ENCODE results near the gene RBM8A. TPM values are rescaled to one million over a fixed set of nuclear protein-coding genes. Genes with fewer than 3 reads are reported as not detected.

Gene RBM8A
- total RNA-seq, 1 donor from 2014 or later: 177 TPM

- FAIRE-seq (no peak), DNase-seq (ENCODE audit: low read depth) (peak; percentile 54)
- Histone ChIP-seq H3K9ac (ENCODE audit: low read length) (peak overlapping the region; percentile 90), H2AFZ (ENCODE audit: low read depth, low read length) (peak overlapping the region; percentile 85), H3K4me2 (ENCODE audit: low read length) (peak overlapping the region; percentile 99), H3K79me2 (ENCODE audit: insufficient read depth, low read length) (peaks cover 17% of the 10 kb centered on the region), H4K20me1 (ENCODE audit: insufficient read depth, low read length) (no peaks in the 10 kb centered on the region), H3K36me3 (ENCODE audit: insufficient read depth, low read length) (peaks cover 8% of the 10 kb centered on the region), H3K27ac (ENCODE audit: low read depth, low read length) (peak overlapping the region; percentile 90), H3K4me3 (ENCODE audit: insufficient read depth, low read depth, low read length) (peak overlapping the region; percentile 92), H3K9me3 (ENCODE audit: insufficient read depth, low read depth, low read length) (no peaks in the 10 kb centered on the region), H3K4me1 (ENCODE audit: insufficient read depth, low read length) (peaks cover 20% of the 10 kb centered on the region), H3K27me3 (ENCODE audit: insufficient read depth, low read length) (no peaks in the 10 kb centered on the region)
- no peak for TF ChIP-seq EZH2 (IDR thresholded peaks at IDR 0.05; ENCODE audit: insufficient read depth, low read length)
- no peak for TF ChIP-seq CTCF (IDR thresholded peaks at IDR 0.05; ENCODE audit: insufficient read depth, low read depth, low read length)
- no peaks in the 10 kb centered on the region for H3K9me3 Mint-ChIP-seq (ENCODE audit: unreplicated experiment)
- peak overlapping the region; percentile 89 for H3K4me3 Mint-ChIP-seq (ENCODE audit: unreplicated experiment)
- H3K27me3 Mint-ChIP-seq (ENCODE audit: low read depth, unreplicated experiment): no peaks in the 10 kb centered on the region
- H3K36me3 Mint-ChIP-seq (ENCODE audit: low read depth, unreplicated experiment): peaks cover 5% of the 10 kb centered on the region
- H3K27ac Mint-ChIP-seq (ENCODE audit: unreplicated experiment): peak overlapping the region; percentile 34
- peaks cover 15% of the 10 kb centered on the region for H3K4me1 Mint-ChIP-seq (ENCODE audit: low read depth, unreplicated experiment)
Measured at GRCh38 chr1:145918992-145919939, 8.0 kb downstream of the RBM8A start.

DNA sequence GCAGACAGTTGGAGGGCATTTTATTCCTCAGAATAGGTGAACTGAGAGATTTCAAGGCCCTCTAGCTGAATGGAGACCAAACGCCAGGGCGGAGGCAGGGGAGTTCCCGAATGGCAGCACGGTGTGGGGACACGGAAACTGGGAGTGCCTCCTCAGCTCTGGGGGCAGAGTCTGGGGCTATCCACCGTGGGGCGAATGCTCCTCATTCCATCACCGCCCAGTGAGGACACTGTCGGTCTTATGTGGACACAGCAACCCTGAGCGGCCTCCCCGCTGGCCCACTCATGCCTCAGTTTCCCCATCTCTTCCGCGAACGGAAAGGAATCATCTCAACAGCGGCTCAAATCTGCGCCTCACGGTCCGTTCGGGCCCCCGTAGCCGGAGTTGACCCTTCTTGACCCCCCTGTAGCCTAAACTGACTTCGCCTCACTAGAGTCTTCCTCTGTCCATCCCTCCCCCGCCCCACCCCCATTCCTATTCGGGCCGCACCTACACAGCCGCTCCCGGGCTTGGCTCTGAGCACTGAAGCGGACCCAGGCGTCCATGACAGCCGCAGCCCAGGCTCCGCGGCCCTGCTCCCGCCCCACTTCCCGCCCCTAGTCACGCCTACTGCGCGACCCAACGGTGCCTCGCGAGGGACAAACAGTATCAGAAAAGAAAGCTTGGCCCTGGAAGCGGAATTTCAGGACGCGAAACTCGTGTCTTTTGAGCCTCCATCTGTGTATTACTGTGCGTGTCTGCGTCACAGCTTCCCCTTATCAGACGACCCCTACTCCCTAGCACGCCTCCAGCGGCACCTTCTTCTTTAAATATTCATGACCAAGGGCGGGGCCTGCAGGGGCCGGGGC is 8.9 kb downstream of the RBM8A start, which contains the start of gene PEX11B:
PEX11B (minus strand) TSS at position 574 of the 848 bp plus-strand sequence; CDS start at position 545, 29 bp downstream.
- Histone ChIP-seq H4K20me1 (ENCODE audit: insufficient read depth, low read length) (no peaks in the 10 kb centered on the region), H3K9me3 (ENCODE audit: insufficient read depth, low read depth, low read length) (no peaks in the 10 kb centered on the region), H3K79me2 (ENCODE audit: insufficient read depth, low read length) (peaks cover 16% of the 10 kb centered on the region), H2AFZ (ENCODE audit: low read depth, low read length) (peak within 1 kb of the TSS; percentile 85), H3K36me3 (ENCODE audit: insufficient read depth, low read length) (peaks cover 8% of the 10 kb centered on the region), H3K27ac (ENCODE audit: low read depth, low read length) (peak within 1 kb of the TSS; percentile 90), H3K9ac (ENCODE audit: low read length) (peak within 1 kb of the TSS; percentile 90), H3K27me3 (ENCODE audit: insufficient read depth, low read length) (no peaks in the 10 kb centered on the region), H3K4me1 (ENCODE audit: insufficient read depth, low read length) (peaks cover 20% of the 10 kb centered on the region), H3K4me2 (ENCODE audit: low read length) (peak within 1 kb of the TSS; percentile 99), H3K4me3 (ENCODE audit: insufficient read depth, low read depth, low read length) (peak within 1 kb of the TSS; percentile 92)
- FAIRE-seq (no peak), DNase-seq (ENCODE audit: low read depth) (peak; percentile 88)
- no peaks in the 10 kb centered on the region for H3K27me3 Mint-ChIP-seq (ENCODE audit: low read depth, unreplicated experiment)
- peaks cover 15% of the 10 kb centered on the region for H3K4me1 Mint-ChIP-seq (ENCODE audit: low read depth, unreplicated experiment)
- peak within 1 kb of the TSS; percentile 89 for H3K4me3 Mint-ChIP-seq (ENCODE audit: unreplicated experiment)
- H3K9me3 Mint-ChIP-seq (ENCODE audit: unreplicated experiment): no peaks in the 10 kb centered on the region
- peak within 1 kb of the TSS; percentile 83 for H3K27ac Mint-ChIP-seq (ENCODE audit: unreplicated experiment)
- peaks cover 5% of the 10 kb centered on the region for H3K36me3 Mint-ChIP-seq (ENCODE audit: low read depth, unreplicated experiment)
- TF ChIP-seq CTCF (IDR thresholded peaks at IDR 0.05; ENCODE audit: insufficient read depth, low read depth, low read length) (no peak), EZH2 (IDR thresholded peaks at IDR 0.05; ENCODE audit: insufficient read depth, low read length) (no peak)

All from astrocyte (in vitro differentiated cells and primary cell).